GM23338 (cell line): ENCODE results near the gene FKRP. TPM values are rescaled to one million over a fixed set of nuclear protein-coding genes. Genes with fewer than 3 reads are reported as not detected.

Experiments
- ATAC-seq: fragments of 200-7000 bp; cut with Tn5 transposase; 3 replicates; pipeline ENCODE4 v1.9.1; 2020
- DNase-seq: peaks from one replicate; pipeline ENCODE4 v3.0.0-alpha.2; 2015; ENCODE audit warnings: low spot score
- H2AFZ ChIP-seq: fragments of 200-600 bp; sonication (generic); 2 replicates; pipeline ENCODE4 v1.8.0; 2016; ENCODE audit warnings: antibody characterized with exemption, mild to moderate bottlenecking, moderate library complexity
- H3F3A ChIP-seq: fragments of 200-600 bp; sonication (generic); replicated peaks from 2 replicates; pipeline ENCODE4 v1.8.0; 2017; ENCODE audit warnings: antibody characterized with exemption, mixed run types, low read depth
- H3K27ac ChIP-seq: fragments of 200-600 bp; sonication (generic); 2 replicates; pipeline ENCODE4 v1.6.1; 2016; ENCODE audit warnings: low read depth
- H3K27me3 ChIP-seq: fragments of 200-600 bp; sonication (generic); 2 replicates; pipeline ENCODE4 v1.8.0; 2016; ENCODE audit warnings: mild to moderate bottlenecking, mixed run types, moderate library complexity; ENCODE audit not compliant: insufficient read depth
- H3K36me3 ChIP-seq: fragments of 200-600 bp; sonication (generic); 2 replicates; pipeline ENCODE4 v1.8.0; 2016; ENCODE audit warnings: mild to moderate bottlenecking; ENCODE audit not compliant: insufficient read depth
- H3K4me1 ChIP-seq: fragments of 200-600 bp; sonication (generic); 2 replicates; pipeline ENCODE4 v1.8.0; 2016; ENCODE audit warnings: mild to moderate bottlenecking, moderate library complexity; ENCODE audit not compliant: insufficient read depth
- H3K4me2 ChIP-seq: fragments of 200-600 bp; sonication (generic); 2 replicates; pipeline ENCODE4 v1.7.1; 2017; ENCODE audit warnings: mixed run types
- H3K4me3 ChIP-seq: fragments of 200-600 bp; sonication (generic); 2 replicates; pipeline ENCODE4 v1.6.1; 2016; ENCODE audit warnings: mixed run types
- H3K79me2 ChIP-seq: fragments of 200-600 bp; sonication (generic); replicated peaks from 2 replicates; pipeline ENCODE4 v1.8.0; 2017; ENCODE audit warnings: mild to moderate bottlenecking; ENCODE audit not compliant: insufficient read depth
- H3K9me2 ChIP-seq: fragments of 200-600 bp; sonication (generic); 2 replicates; pipeline ENCODE4 v1.8.0; 2017; ENCODE audit not compliant: insufficient read depth
- H4K20me1 ChIP-seq: fragments of 200-600 bp; sonication (generic); replicated peaks from 2 replicates; pipeline ENCODE4 v1.8.0; 2017; ENCODE audit warnings: mild to moderate bottlenecking; ENCODE audit not compliant: insufficient read depth
- H3K27ac Mint-ChIP-seq: 2 replicates; pipeline ENCODE4 v1.8.0; 2020; ENCODE audit warnings: inconsistent platforms, mild to moderate bottlenecking, moderate library complexity, mixed read lengths
- H3K27me3 Mint-ChIP-seq: 3 replicates; pipeline ENCODE4 v1.8.0; 2022; ENCODE audit warnings: low read depth, mild to moderate bottlenecking, moderate library complexity, mixed read lengths, inconsistent platforms; ENCODE audit not compliant: insufficient read depth, poor library complexity
- H3K36me3 Mint-ChIP-seq: 3 replicates; pipeline ENCODE4 v1.8.0; 2021; ENCODE audit warnings: low read depth, mild to moderate bottlenecking, inconsistent platforms, moderate library complexity, mixed read lengths
- H3K4me1 Mint-ChIP-seq: 3 replicates; pipeline ENCODE4 v1.8.0; 2020; ENCODE audit warnings: mild to moderate bottlenecking, inconsistent platforms, mixed read lengths
- H3K4me3 Mint-ChIP-seq: 3 replicates; pipeline ENCODE4 v1.8.0; 2021; ENCODE audit warnings: moderate library complexity, mild to moderate bottlenecking, inconsistent platforms, mixed read lengths
- H3K9me3 Mint-ChIP-seq: 3 replicates; pipeline ENCODE4 v1.8.0; 2020; ENCODE audit warnings: moderate library complexity, mild to moderate bottlenecking, inconsistent platforms, mixed read lengths
- CREB1 ChIP-seq: fragments of 250-450 bp; sonication (Bioruptor Pico); IDR thresholded peaks from 2 replicates; pipeline ENCODE4 v1.5.0; 2020; ENCODE audit warnings: low read depth, mild to moderate bottlenecking, moderate library complexity
- CTCF ChIP-seq, 2 experiments: fragments of 200-600 bp in 1 of 2; sonication (generic) in 1 of 2; conservative IDR thresholded peaks; 2 replicates each; pipeline versions ENCODE4 v1.5.1 to v1.6.1; 2016 to 2017; ENCODE audit warnings: antibody characterized with exemption in 2 of 2, low read depth in 2 of 2, mild to moderate bottlenecking in 2 of 2, moderate library complexity in 1 of 2
- ETS1 ChIP-seq: IDR thresholded peaks from 2 replicates; pipeline ENCODE4 v1.6.1; 2016; ENCODE audit warnings: antibody characterized with exemption
- EZH2 ChIP-seq: fragments of 200-600 bp; sonication (generic); IDR thresholded peaks from one replicate; pipeline ENCODE4 v1.8.0; 2017; ENCODE audit warnings: antibody characterized with exemption, mild to moderate bottlenecking, low read depth; ENCODE audit not compliant: unreplicated experiment
- EZH2phosphoT487 ChIP-seq: fragments of 200-600 bp; sonication (generic); IDR thresholded peaks from one replicate; pipeline ENCODE4 v1.8.1; 2018; ENCODE audit warnings: antibody characterized with exemption; ENCODE audit not compliant: unreplicated experiment
- JUNB ChIP-seq: IDR thresholded peaks from one replicate; pipeline ENCODE4 v1.6.1; 2016; ENCODE audit warnings: antibody characterized with exemption; ENCODE audit not compliant: unreplicated experiment
- POLR2AphosphoS5 ChIP-seq: IDR thresholded peaks from 2 replicates; pipeline ENCODE4 v1.6.1; 2016; ENCODE audit warnings: antibody characterized with exemption, low read depth
- REST ChIP-seq: IDR thresholded peaks from one replicate; pipeline ENCODE4 v1.6.1; 2018; ENCODE audit warnings: antibody characterized with exemption; ENCODE audit not compliant: unreplicated experiment
- ZNF331 ChIP-seq: fragments of 250-450 bp; sonication (Bioruptor Pico); IDR thresholded peaks from 2 replicates; pipeline ENCODE4 v1.5.0; 2020; ENCODE audit warnings: low read depth, mild to moderate bottlenecking, moderate library complexity
- polyA plus RNA-seq: library from polyadenylated mRNA; unstranded; fragments of >200 nt; fragmentation: Nextera tagmentation; extraction: Ambion mirVana; gene quantifications from 2 replicates; pipeline ENCODE4 v1.2.1, GENCODE V29; 2016
- total RNA-seq: library from RNA; depleted of rRNA; stranded (reverse); fragments of >200 nt; shearing (Covaris generic); gene quantifications from 2 replicates; pipeline ENCODE4 v1.2.3, GENCODE V29; 2014

Gene FKRP
- total and polyA plus RNA-seq, 2 experiments from 2014 or later: 11.5 to 31.9 TPM

- TF ChIP-seq ETS1 (no peak), CREB1 (no peak), REST (no peak), EZH2phosphoT487 (no peak), ZNF331 (no peak), EZH2 (no peak), POLR2AphosphoS5 (no peak)
These were observed 22.4 kb upstream of the FKRP start (continued) for GRCh38 chr19:46723471-46723870.

GRCh38 chr19:46724468-46724867 is 21.4 kb upstream of the FKRP start:
- no peaks in the 10 kb centered on the region for H3K27me3 ChIP-seq
- peaks cover 15% of the 10 kb centered on the region; the same call in 1 of the 2 replicates for H3K36me3 ChIP-seq
- 0 out of 2 replicates have a peak, but pooled peaks cover 7% of the 10 kb centered on the region for H3K79me2 ChIP-seq
- DNase-seq (no peak), ATAC-seq (no peak)
- no peak overlapping the region for H3K27ac Mint-ChIP-seq
- H3K4me3 ChIP-seq: no peak overlapping the region
- no peaks in the 10 kb centered on the region for H3K4me1 ChIP-seq
- H3K4me1 Mint-ChIP-seq: peaks cover 24% of the 10 kb centered on the region
- H4K20me1 ChIP-seq: peaks cover 14% of the 10 kb centered on the region
- H2AFZ ChIP-seq: no peak overlapping the region
- no peak overlapping the region for H3K4me3 Mint-ChIP-seq
- H3K27ac ChIP-seq: no peak overlapping the region
- peaks cover 11% of the 10 kb centered on the region for H3K27me3 Mint-ChIP-seq
- peaks cover 3% of the 10 kb centered on the region; the same call in 1 of the 3 replicates for H3K9me3 Mint-ChIP-seq
- no peak overlapping the region for H3K4me2 ChIP-seq
- H3K9me2 ChIP-seq: no peaks in the 10 kb centered on the region
- H3F3A ChIP-seq: peaks cover 3% of the 10 kb centered on the region; the same call in 1 of the 2 replicates
- peaks cover 75% of the 10 kb centered on the region for H3K36me3 Mint-ChIP-seq
- TF ChIP-seq REST (no peak), CTCF (conservative IDR thresholded peaks at IDR 0.05; ENCODE audit: low read depth in 2 of 2) (no peak), ZNF331 (no peak), ETS1 (no peak), JUNB (no peak), CREB1 (no peak), POLR2AphosphoS5 (no peak)
